Measurements from ENCODE around the gene GNAQ. TPM values are rescaled to one million over a fixed set of nuclear protein-coding genes. Genes with fewer than 3 reads are reported as not detected.

Gene GNAQ
- total and polyA plus RNA-seq, 3 donors from 2014 or later = 23.5 to 42.9 (median 39.4) TPM

DNA sequence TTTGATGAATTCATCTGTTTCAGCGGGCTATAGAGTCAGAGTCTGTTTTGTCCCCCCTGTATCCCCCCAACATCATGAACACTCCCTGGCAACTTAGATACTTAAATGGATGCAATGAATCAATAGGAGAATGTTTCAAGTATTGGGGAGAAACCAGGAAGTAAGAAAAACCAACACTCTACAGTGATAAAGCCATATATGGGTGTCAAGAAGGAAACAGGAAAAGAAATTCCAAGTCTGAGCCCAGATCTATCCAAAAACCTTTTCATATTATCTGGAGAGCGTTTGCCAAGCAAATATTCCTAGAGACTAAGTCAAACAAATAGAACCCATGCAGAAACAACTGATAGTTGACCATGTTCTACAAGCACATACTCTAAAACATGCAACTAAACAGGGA is 2.3 kb upstream of the GNAQ start:
- Histone ChIP-seq H3K27ac (no peak overlapping the region), H3K9me3 (no peaks in the 10 kb centered on the region), H3K36me3 (ENCODE audit: low read depth, missing control alignments) (no peaks in the 10 kb centered on the region), H3K4me1 (peaks cover 8% of the 10 kb centered on the region), H3K27me3 (no peaks in the 10 kb centered on the region), H3K4me3 (no peak overlapping the region)
- DNase-seq = no peak
- WGBS, 2 donors = 67 to 79% methylated on average over 2 of the region's 2 CpGs
- intact Hi-C loops (cut with DNase I; ENCODE audit: low total_unique reads) = no loop called here
- TF ChIP-seq, protein P1, sequence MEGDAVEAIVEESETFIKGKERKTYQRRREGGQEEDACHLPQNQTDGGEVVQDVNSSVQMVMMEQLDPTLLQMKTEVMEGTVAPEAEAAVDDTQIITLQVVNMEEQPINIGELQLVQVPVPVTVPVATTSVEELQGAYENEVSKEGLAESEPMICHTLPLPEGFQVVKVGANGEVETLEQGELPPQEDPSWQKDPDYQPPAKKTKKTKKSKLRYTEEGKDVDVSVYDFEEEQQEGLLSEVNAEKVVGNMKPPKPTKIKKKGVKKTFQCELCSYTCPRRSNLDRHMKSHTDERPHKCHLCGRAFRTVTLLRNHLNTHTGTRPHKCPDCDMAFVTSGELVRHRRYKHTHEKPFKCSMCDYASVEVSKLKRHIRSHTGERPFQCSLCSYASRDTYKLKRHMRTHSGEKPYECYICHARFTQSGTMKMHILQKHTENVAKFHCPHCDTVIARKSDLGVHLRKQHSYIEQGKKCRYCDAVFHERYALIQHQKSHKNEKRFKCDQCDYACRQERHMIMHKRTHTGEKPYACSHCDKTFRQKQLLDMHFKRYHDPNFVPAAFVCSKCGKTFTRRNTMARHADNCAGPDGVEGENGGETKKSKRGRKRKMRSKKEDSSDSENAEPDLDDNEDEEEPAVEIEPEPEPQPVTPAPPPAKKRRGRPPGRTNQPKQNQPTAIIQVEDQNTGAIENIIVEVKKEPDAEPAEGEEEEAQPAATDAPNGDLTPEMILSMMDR (IDR thresholded peaks at IDR 0.05) = no peak
- TF ChIP-seq POLR2A (IDR thresholded peaks at IDR 0.05) = no peak

DNA sequence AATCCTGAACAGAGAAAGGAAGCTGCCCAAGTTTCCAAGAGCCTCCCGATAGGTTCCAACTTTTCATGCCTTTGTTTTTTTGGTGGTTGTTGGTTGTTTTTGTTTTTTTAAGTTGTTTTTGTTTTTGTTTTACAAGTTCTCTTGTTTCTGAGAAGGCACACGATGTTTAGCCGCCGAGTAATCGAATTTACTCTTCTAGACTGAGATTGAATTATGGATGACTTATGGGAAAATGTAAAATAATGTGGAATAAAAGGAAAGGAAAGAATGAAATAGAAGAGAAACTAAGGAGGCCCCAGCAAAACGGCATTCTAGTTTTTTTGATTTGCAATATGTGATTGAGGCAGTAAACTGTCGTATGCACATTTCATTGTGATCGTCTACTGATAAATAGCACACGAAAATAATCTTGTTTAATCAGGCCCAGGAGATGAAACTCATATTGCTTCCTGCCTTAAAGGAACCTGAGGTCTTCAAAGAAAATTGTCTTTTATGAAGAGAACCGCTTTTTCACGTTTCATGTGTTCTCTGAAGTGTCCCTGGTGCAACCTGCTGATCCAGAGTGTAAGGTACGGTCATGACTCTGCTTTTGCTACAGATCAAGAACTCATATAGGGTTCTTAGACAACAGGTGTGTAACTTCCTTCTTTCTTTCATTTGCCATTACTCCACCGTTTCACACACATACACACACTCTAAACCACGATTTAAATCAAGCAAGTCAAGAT is 1.3 kb upstream of the GNAQ start:
- intact Hi-C loops (cut with DNase I; ENCODE audit: low total_unique reads) = no loop called here
- Histone ChIP-seq H3K4me1 (peaks cover 8% of the 10 kb centered on the region), H3K27ac (peak overlapping the region; percentile 80 to 97), H3K36me3 (ENCODE audit: low read depth, missing control alignments) (no peaks in the 10 kb centered on the region), H3K27me3 (no peaks in the 10 kb centered on the region), H3K4me3 (peak overlapping the region; percentile 62 to 85), H3K9me3 (no peaks in the 10 kb centered on the region)
- no peak for DNase-seq
- 32 to 35% methylated on average over 14 of the region's 14 CpGs for WGBS, 2 donors
- no peak for TF ChIP-seq POLR2A (IDR thresholded peaks at IDR 0.05)
- TF ChIP-seq, protein P1 (IDR thresholded peaks at IDR 0.05) = no peak

DNA sequence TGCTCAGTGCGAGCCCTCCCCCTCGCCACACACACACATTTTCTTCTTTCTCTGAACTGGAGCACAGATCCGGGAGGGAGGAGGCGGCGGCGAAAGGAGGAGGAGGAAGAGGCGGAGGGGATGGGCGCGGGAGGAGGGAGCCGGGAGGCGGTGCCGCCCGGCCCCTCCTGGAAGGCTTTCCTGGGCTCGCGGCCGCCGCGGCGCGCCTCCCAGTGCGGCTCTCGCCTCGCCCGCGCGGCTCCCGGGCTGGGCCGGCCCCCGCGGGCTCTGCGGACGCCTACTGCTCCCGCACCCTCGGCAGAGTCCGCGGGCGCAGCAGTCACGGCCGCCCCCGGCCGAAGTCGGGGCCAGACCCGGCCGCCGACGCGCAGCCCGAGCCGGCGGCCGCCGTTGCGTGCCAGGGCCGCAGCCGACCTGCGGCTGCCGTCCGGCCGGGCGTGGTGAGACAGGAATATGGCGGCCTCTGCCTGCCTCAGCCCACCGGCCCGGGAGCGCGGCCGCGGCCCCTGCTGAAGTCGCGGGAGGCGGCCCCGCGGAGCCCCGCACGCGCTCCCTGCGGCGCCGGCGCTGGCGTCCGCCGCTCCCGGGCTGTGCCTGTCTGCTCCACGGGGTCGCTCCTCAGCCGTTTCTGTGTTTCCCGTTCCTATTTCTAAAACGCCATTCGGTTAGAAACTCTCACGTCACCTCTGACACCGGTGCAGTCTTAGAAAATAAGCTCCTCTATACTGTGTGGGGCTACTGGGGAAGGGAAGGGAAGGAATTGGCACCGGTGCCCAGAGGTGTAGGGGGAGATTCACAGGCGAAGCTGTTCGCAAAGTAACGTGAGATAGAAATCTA is 500 bp upstream of the GNAQ start:
- Histone ChIP-seq H3K36me3 (ENCODE audit: low read depth, missing control alignments) (no peaks in the 10 kb centered on the region), H3K27ac (peak overlapping the region; percentile 80 to 97), H3K4me3 (peak overlapping the region; percentile 62 to 85), H3K27me3 (no peaks in the 10 kb centered on the region), H3K4me1 (peaks cover 8% of the 10 kb centered on the region), H3K9me3 (no peaks in the 10 kb centered on the region)
- TF ChIP-seq, protein P1 (IDR thresholded peaks at IDR 0.05) = peak in 1 of 3 experiments; percentile 6
- TF ChIP-seq POLR2A (IDR thresholded peaks at IDR 0.05) = peak; percentile 12
- WGBS, 2 donors = 1% methylated on average over 11 to 92 of the region's 95 CpGs
- peak; percentile 95 for DNase-seq
- intact Hi-C loops (cut with DNase I; ENCODE audit: low total_unique reads) = no loop called here

DNA sequence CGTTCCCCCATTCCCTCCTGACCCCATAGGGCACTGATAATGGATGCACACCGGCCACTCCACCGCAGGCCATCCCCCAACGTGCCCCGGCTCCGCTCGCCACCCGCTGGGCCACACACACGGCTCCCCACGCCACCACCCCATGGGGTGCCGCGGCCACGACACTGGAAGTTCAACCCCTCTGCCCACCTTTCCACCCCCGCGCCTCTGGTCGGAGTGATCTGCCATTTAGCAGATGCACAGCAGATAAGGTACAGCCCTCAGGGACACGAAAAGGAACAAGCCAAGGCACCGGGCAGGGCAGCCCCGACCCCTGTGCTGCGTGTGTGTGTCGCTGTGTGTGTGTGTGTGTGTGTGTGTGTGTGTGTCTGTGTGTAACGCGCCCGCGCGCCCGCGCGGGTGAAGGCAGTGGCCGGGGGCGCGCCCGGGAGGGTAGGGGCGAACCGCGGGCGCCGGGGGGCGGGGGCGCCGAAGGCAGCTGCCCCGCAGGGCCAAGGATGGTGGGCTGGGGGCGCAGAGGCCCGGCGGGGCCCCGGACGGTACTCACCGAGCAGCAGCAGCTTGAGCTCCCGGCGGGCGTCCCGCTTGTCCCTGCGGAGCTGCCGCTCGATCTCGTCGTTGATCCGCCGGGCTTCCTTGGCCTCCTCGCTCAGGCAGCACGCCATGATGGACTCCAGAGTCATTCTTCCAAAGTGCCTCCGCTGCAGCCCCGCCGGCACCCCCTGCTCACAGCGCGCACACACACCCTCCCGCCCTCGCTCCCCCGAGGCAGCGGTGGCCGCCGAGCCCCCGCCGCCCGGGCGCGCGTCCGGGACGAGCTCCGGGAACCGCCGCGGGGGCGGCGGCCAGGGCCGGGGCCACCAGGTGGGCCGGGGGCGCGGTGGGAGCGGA is 813 bp downstream of the GNAQ start:
- TF ChIP-seq POLR2A (IDR thresholded peaks at IDR 0.05) = no peak
- TF ChIP-seq, protein P1 (IDR thresholded peaks at IDR 0.05) = no peak
- peak; percentile 78 for DNase-seq

More for the DNA sequence above, 813 bp downstream of the GNAQ start:
- Histone ChIP-seq H3K4me1 (peaks cover 15% of the 10 kb centered on the region), H3K9me3 (no peaks in the 10 kb centered on the region), H3K27ac (peak overlapping the region; percentile 88 to 97), H3K36me3 (ENCODE audit: low read depth, missing control alignments) (no peaks in the 10 kb centered on the region), H3K27me3 (no peaks in the 10 kb centered on the region), H3K4me3 (peak overlapping the region; percentile 74 to 85)
- 0 to 1% methylated on average over 1 to 85 of the region's 91 CpGs for WGBS, 2 donors
- intact Hi-C loops (cut with DNase I; ENCODE audit: low total_unique reads) = no loop called here

Data from testis (tissue), 3 donors.